ENCODE results near the gene NOTCH3.
A peak's percentile ranks its signal among the peaks of the same experiment; 100 is the strongest.

Gene NOTCH3

DNA sequence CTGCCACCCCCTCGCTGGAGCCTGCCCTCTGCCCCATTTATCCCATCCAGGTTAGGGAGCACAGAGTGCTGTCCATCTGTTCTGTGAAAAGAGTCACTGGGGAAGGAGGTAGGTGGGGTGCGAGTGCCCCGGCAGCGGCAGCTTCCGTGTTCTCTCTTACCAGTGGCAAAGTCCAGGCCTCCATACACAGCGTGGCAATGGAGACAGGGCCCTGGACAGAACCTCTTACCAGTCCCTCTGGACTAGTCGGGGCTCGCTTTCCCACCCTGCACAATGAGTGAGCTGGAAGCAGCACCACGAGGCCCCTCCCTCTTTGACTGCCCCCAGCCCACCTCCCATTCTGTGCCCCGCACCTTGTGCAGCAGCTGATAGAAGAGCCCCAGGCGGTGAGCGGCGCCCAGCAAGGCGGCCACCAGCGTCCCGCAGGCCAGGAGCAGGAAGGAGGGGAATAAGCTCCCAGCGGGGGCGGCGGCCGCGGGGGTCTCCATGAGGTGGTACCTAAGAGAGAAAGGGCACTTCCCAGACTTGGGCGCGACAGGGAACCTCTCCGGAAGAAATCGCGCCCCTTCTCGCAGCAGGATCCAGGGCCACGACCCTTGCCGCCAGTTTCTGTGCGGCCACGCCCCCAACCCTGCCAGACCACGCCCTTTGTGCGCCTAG is 76.1 kb downstream of the NOTCH3 start:
- H3K4me1 ChIP-seq (ENCODE audit: low read length), result 0 out of 2 replicates have a peak, but pooled peaks cover 3% of the 10 kb centered on the region
- H2AFZ ChIP-seq (ENCODE audit: low read length), result peak overlapping the region; percentile 92
- peak overlapping the region; percentile 99 for H3K4me3 ChIP-seq (ENCODE audit: low read length)
- no peaks in the 10 kb centered on the region for H3F3A ChIP-seq (ENCODE audit: insufficient read depth, low read length)
- TF ChIP-seq EZH2 (optimal IDR thresholded peaks at IDR 0.05; ENCODE audit: low read depth, low read length) (no peak), EZH2phosphoT487 (IDR thresholded peaks at IDR 0.05; ENCODE audit: low read length) (no peak)
- TF ChIP-seq, protein P1, sequence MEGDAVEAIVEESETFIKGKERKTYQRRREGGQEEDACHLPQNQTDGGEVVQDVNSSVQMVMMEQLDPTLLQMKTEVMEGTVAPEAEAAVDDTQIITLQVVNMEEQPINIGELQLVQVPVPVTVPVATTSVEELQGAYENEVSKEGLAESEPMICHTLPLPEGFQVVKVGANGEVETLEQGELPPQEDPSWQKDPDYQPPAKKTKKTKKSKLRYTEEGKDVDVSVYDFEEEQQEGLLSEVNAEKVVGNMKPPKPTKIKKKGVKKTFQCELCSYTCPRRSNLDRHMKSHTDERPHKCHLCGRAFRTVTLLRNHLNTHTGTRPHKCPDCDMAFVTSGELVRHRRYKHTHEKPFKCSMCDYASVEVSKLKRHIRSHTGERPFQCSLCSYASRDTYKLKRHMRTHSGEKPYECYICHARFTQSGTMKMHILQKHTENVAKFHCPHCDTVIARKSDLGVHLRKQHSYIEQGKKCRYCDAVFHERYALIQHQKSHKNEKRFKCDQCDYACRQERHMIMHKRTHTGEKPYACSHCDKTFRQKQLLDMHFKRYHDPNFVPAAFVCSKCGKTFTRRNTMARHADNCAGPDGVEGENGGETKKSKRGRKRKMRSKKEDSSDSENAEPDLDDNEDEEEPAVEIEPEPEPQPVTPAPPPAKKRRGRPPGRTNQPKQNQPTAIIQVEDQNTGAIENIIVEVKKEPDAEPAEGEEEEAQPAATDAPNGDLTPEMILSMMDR (IDR thresholded peaks at IDR 0.05; ENCODE audit: low read length), result no peak
- peak overlapping the region; percentile 93 for H3K4me2 ChIP-seq (ENCODE audit: low read depth, low read length)
- no peaks in the 10 kb centered on the region for H3K36me3 ChIP-seq (replicated peaks; ENCODE audit: insufficient read depth, low read length)
- H3K9me3 ChIP-seq (replicated peaks; ENCODE audit: insufficient read depth, low read length), result no peaks in the 10 kb centered on the region
- no peaks in the 10 kb centered on the region for H3K9me2 ChIP-seq (replicated peaks; ENCODE audit: insufficient read depth, low read length)
- H4K20me1 ChIP-seq (ENCODE audit: insufficient read depth, low read length), result no peaks in the 10 kb centered on the region
- peak overlapping the region; percentile 75; the same call in 1 of the 2 replicates for H3K27ac ChIP-seq (ENCODE audit: low read length)
- DNase-seq, result no peak
- peak overlapping the region; percentile 94 for H3K9ac ChIP-seq (ENCODE audit: low read length)
- no peaks in the 10 kb centered on the region for H3K27me3 ChIP-seq (replicated peaks; ENCODE audit: insufficient read depth, low read length)
- H3K79me2 ChIP-seq (ENCODE audit: low read length), result peaks cover 17% of the 10 kb centered on the region

DNA sequence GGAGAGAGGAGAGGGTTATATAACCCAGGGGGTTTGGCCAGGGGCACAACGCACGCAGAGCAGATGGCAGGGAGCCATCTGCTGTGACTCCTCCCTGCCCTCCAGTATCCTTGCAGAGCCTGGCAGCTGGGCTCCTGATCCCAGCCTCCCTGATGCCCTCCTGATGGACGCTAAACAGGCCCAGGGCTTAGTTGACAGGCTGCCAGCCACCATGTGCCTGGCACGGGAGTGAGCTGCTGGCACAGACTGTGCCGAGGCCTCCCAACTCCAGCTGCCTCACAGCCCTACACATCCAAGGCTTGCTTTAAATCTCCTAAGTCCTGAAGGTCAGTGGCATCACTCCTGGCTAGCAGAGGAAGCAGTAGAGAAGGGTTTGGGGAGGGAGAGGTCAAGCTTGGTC is 76.9 kb downstream of the NOTCH3 start:
- Histone ChIP-seq H3F3A (ENCODE audit: insufficient read depth, low read length) (no peaks in the 10 kb centered on the region), H3K79me2 (ENCODE audit: low read length) (peaks cover 17% of the 10 kb centered on the region), H3K27me3 (replicated peaks; ENCODE audit: insufficient read depth, low read length) (no peaks in the 10 kb centered on the region), H3K4me1 (ENCODE audit: low read length) (0 out of 2 replicates have a peak, but pooled peaks cover 3% of the 10 kb centered on the region), H3K27ac (ENCODE audit: low read length) (no peak overlapping the region), H3K9me3 (replicated peaks; ENCODE audit: insufficient read depth, low read length) (no peaks in the 10 kb centered on the region), H2AFZ (ENCODE audit: low read length) (no peak overlapping the region), H3K9me2 (replicated peaks; ENCODE audit: insufficient read depth, low read length) (no peaks in the 10 kb centered on the region), H3K9ac (ENCODE audit: low read length) (peak overlapping the region; percentile 94; the same call in 1 of the 2 replicates), H3K4me3 (ENCODE audit: low read length) (no peak overlapping the region), H4K20me1 (ENCODE audit: insufficient read depth, low read length) (no peaks in the 10 kb centered on the region), H3K36me3 (replicated peaks; ENCODE audit: insufficient read depth, low read length) (no peaks in the 10 kb centered on the region), H3K4me2 (ENCODE audit: low read depth, low read length) (no peak overlapping the region)
- no peak for TF ChIP-seq EZH2phosphoT487 (IDR thresholded peaks at IDR 0.05; ENCODE audit: low read length)
- no peak for TF ChIP-seq EZH2 (optimal IDR thresholded peaks at IDR 0.05; ENCODE audit: low read depth, low read length)
- TF ChIP-seq, protein P1 (IDR thresholded peaks at IDR 0.05; ENCODE audit: low read length), result no peak
- no peak for DNase-seq

DNA sequence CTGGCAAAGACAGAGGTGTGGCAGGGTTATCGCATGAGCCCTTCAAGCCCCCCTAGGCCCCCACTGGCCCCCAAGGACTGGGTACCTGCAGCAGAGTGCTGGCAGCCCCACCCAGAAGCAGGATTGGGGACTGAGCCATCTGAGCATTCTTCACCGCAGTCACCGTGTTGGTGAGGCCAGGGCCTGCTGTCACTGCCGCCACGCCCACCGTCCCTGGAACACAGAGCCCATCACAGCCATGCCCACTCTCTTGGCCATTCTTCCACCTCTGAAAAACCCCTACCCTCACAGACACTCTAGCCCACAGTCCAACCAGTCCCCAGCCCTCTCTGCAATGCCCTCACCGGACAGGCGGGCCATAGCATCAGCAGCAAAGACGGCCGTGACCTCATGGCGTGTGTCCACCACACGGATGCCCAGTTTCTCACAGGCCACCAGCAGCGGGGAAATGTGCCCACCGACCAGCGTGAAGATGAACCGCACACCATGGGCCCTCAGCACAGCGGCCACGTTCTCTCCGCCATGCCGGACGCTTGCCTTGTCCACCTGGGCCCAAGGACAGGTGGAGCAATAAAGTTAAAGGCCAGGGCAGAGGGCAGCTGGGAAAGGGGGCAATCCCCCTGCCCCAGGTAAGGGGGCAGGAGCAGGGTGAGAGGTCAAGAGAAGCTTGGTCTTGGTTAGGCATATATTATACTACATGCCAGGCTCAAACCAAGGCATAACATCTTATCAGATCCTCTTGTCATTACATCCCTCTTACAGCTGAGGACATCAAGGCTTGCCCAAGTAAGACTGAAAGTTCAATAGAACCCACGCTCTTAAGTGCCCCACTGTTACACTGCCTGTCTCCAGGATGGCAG is 77.5 kb downstream of the NOTCH3 start:
- no peak overlapping the region for H3K9ac ChIP-seq (ENCODE audit: low read length)
- no peaks in the 10 kb centered on the region for H3K9me2 ChIP-seq (replicated peaks; ENCODE audit: insufficient read depth, low read length)
- H3K4me2 ChIP-seq (ENCODE audit: low read depth, low read length), result no peak overlapping the region
- no peak overlapping the region for H2AFZ ChIP-seq (ENCODE audit: low read length)
- H3K27me3 ChIP-seq (replicated peaks; ENCODE audit: insufficient read depth, low read length), result no peaks in the 10 kb centered on the region
- H3K4me1 ChIP-seq (ENCODE audit: low read length), result 0 out of 2 replicates have a peak, but pooled peaks cover 3% of the 10 kb centered on the region
- TF ChIP-seq EZH2 (optimal IDR thresholded peaks at IDR 0.05; ENCODE audit: low read depth, low read length) (no peak), EZH2phosphoT487 (IDR thresholded peaks at IDR 0.05; ENCODE audit: low read length) (no peak)
- TF ChIP-seq, protein P1 (IDR thresholded peaks at IDR 0.05; ENCODE audit: low read length), result no peak
- H3K79me2 ChIP-seq (ENCODE audit: low read length), result peaks cover 17% of the 10 kb centered on the region
- H3K9me3 ChIP-seq (replicated peaks; ENCODE audit: insufficient read depth, low read length), result no peaks in the 10 kb centered on the region
- no peaks in the 10 kb centered on the region for H3F3A ChIP-seq (ENCODE audit: insufficient read depth, low read length)
- H3K27ac ChIP-seq (ENCODE audit: low read length), result no peak overlapping the region
- no peak for DNase-seq
- H4K20me1 ChIP-seq (ENCODE audit: insufficient read depth, low read length), result no peaks in the 10 kb centered on the region
- H3K36me3 ChIP-seq (replicated peaks; ENCODE audit: insufficient read depth, low read length), result no peaks in the 10 kb centered on the region
- no peak overlapping the region for H3K4me3 ChIP-seq (ENCODE audit: low read length)

All from MM.1S (cell line).